Measurements from ENCODE around the gene FAM13C.
"Not testable (repeated sequence)": the region's sequence is repeated elsewhere in the genome, so short reads cannot be mapped to it uniquely, and the experiment has no call there.

Gene FAM13C

GRCh38 chr10:59362144-59362958, at the start of gene FAM13C:
Gene FAM13C (minus strand): TSS chr10:59362549. CDS start chr10:59362460, 89 bp downstream.
- H3K36me3 ChIP-seq (ENCODE audit: insufficient read depth, insufficient read length, low read length): no peaks in the 10 kb centered on the region
- peak; percentile 40 for DNase-seq (ENCODE audit: low read depth, low spot score)
- no peaks in the 10 kb centered on the region for H3K27me3 ChIP-seq (ENCODE audit: insufficient read depth, insufficient read length)
- no peaks in the 10 kb centered on the region for H3K4me1 ChIP-seq (ENCODE audit: insufficient read depth, insufficient read length)
- H3K9ac ChIP-seq (ENCODE audit: insufficient read length, low read depth): peak within 1 kb of the TSS; percentile 72
- H3K9me3 ChIP-seq (ENCODE audit: insufficient read depth, low read length): no peaks in the 10 kb centered on the region
- TF ChIP-seq ZNF274 (IDR thresholded peaks at IDR 0.05; ENCODE audit: low read depth, low read length): no peak
- TF ChIP-seq YY1 (IDR thresholded peaks at IDR 0.05; ENCODE audit: insufficient read depth, insufficient read length): no peak
- TF ChIP-seq SUZ12 (IDR thresholded peaks at IDR 0.05; ENCODE audit: extremely low read depth, insufficient read depth, insufficient read length): no peak
- peak within 1 kb of the TSS; percentile 44 for H3K4me3 ChIP-seq (ENCODE audit: insufficient read length, low read depth)

- Histone ChIP-seq H3K27me3 (ENCODE audit: insufficient read depth, insufficient read length) (no peaks in the 10 kb centered on the region), H3K9ac (ENCODE audit: insufficient read length, low read depth) (no peak overlapping the region), H3K4me1 (ENCODE audit: insufficient read depth, insufficient read length) (no peaks in the 10 kb centered on the region), H3K4me3 (ENCODE audit: insufficient read length, low read depth) (no peak overlapping the region), H3K36me3 (ENCODE audit: insufficient read depth, insufficient read length, low read length) (no peaks in the 10 kb centered on the region), H3K9me3 (ENCODE audit: insufficient read depth, low read length) (no peaks in the 10 kb centered on the region)
- no peak for DNase-seq (ENCODE audit: low read depth, low spot score)
- no peak for TF ChIP-seq ZNF274 (IDR thresholded peaks at IDR 0.05; ENCODE audit: low read depth, low read length)
- TF ChIP-seq SUZ12 (IDR thresholded peaks at IDR 0.05; ENCODE audit: extremely low read depth, insufficient read depth, insufficient read length): no peak
- no peak for TF ChIP-seq YY1 (IDR thresholded peaks at IDR 0.05; ENCODE audit: insufficient read depth, insufficient read length)
Measured at GRCh38 chr10:59405235-59405634, 42.9 kb upstream of the FAM13C start.

- TF ChIP-seq ZNF274 (IDR thresholded peaks at IDR 0.05; ENCODE audit: low read depth, low read length) (no peak), YY1 (IDR thresholded peaks at IDR 0.05; ENCODE audit: insufficient read depth, insufficient read length) (no peak), SUZ12 (IDR thresholded peaks at IDR 0.05; ENCODE audit: extremely low read depth, insufficient read depth, insufficient read length) (no peak)
- Histone ChIP-seq H3K4me1 (ENCODE audit: insufficient read depth, insufficient read length) (no peaks in the 10 kb centered on the region), H3K9ac (ENCODE audit: insufficient read length, low read depth) (no peak overlapping the region), H3K4me3 (ENCODE audit: insufficient read length, low read depth) (no peak overlapping the region), H3K9me3 (ENCODE audit: insufficient read depth, low read length) (no peaks in the 10 kb centered on the region), H3K27me3 (ENCODE audit: insufficient read depth, insufficient read length) (no peaks in the 10 kb centered on the region), H3K36me3 (ENCODE audit: insufficient read depth, insufficient read length, low read length) (no peaks in the 10 kb centered on the region)
- no peak for DNase-seq (ENCODE audit: low read depth, low spot score)
Measured at GRCh38 chr10:59400214-59400613, 37.9 kb upstream of the FAM13C start.

GRCh38 chr10:59399329-59399728, 37.0 kb upstream of the FAM13C start:
- H3K27me3 ChIP-seq (ENCODE audit: insufficient read depth, insufficient read length); H3K9me3 ChIP-seq (ENCODE audit: insufficient read depth, low read length); H3K4me3 ChIP-seq (ENCODE audit: insufficient read length, low read depth); DNase-seq (ENCODE audit: low read depth, low spot score); H3K36me3 ChIP-seq (ENCODE audit: insufficient read depth, insufficient read length, low read length); H3K9ac ChIP-seq (ENCODE audit: insufficient read length, low read depth); H3K4me1 ChIP-seq (ENCODE audit: insufficient read depth, insufficient read length): not testable (repeated sequence)

- TF ChIP-seq ZNF274 (IDR thresholded peaks at IDR 0.05; ENCODE audit: low read depth, low read length): no peak
- TF ChIP-seq SUZ12 (IDR thresholded peaks at IDR 0.05; ENCODE audit: extremely low read depth, insufficient read depth, insufficient read length): no peak
- TF ChIP-seq YY1 (IDR thresholded peaks at IDR 0.05; ENCODE audit: insufficient read depth, insufficient read length): no peak
- H3K36me3 ChIP-seq (ENCODE audit: insufficient read depth, insufficient read length, low read length): no peaks in the 10 kb centered on the region
- DNase-seq (ENCODE audit: low read depth, low spot score): no peak
- H3K4me1 ChIP-seq (ENCODE audit: insufficient read depth, insufficient read length): no peaks in the 10 kb centered on the region
- H3K27me3 ChIP-seq (ENCODE audit: insufficient read depth, insufficient read length): no peaks in the 10 kb centered on the region
- H3K9me3 ChIP-seq (ENCODE audit: insufficient read depth, low read length): no peaks in the 10 kb centered on the region
- no peak overlapping the region for H3K9ac ChIP-seq (ENCODE audit: insufficient read length, low read depth)
- no peak overlapping the region for H3K4me3 ChIP-seq (ENCODE audit: insufficient read length, low read depth)
Measured at GRCh38 chr10:59397961-59398360, 35.6 kb upstream of the FAM13C start.

- no peak overlapping the region for H3K4me3 ChIP-seq (ENCODE audit: insufficient read length, low read depth)
- H3K4me1 ChIP-seq (ENCODE audit: insufficient read depth, insufficient read length): no peaks in the 10 kb centered on the region
- TF ChIP-seq YY1 (IDR thresholded peaks at IDR 0.05; ENCODE audit: insufficient read depth, insufficient read length) (no peak), SUZ12 (IDR thresholded peaks at IDR 0.05; ENCODE audit: extremely low read depth, insufficient read depth, insufficient read length) (no peak), ZNF274 (IDR thresholded peaks at IDR 0.05; ENCODE audit: low read depth, low read length) (no peak)
- H3K9me3 ChIP-seq (ENCODE audit: insufficient read depth, low read length): no peaks in the 10 kb centered on the region
- DNase-seq (ENCODE audit: low read depth, low spot score): no peak
- H3K9ac ChIP-seq (ENCODE audit: insufficient read length, low read depth): no peak overlapping the region
- H3K27me3 ChIP-seq (ENCODE audit: insufficient read depth, insufficient read length): no peaks in the 10 kb centered on the region
- H3K36me3 ChIP-seq (ENCODE audit: insufficient read depth, insufficient read length, low read length): no peaks in the 10 kb centered on the region
Measured at GRCh38 chr10:59395984-59396383, 33.6 kb upstream of the FAM13C start.

- H3K36me3 ChIP-seq (ENCODE audit: insufficient read depth, insufficient read length, low read length): no peaks in the 10 kb centered on the region
- H3K9ac ChIP-seq (ENCODE audit: insufficient read length, low read depth): no peak overlapping the region
- no peak overlapping the region for H3K4me3 ChIP-seq (ENCODE audit: insufficient read length, low read depth)
- DNase-seq (ENCODE audit: low read depth, low spot score): no peak
- H3K27me3 ChIP-seq (ENCODE audit: insufficient read depth, insufficient read length): no peaks in the 10 kb centered on the region
- TF ChIP-seq ZNF274 (IDR thresholded peaks at IDR 0.05; ENCODE audit: low read depth, low read length) (no peak), YY1 (IDR thresholded peaks at IDR 0.05; ENCODE audit: insufficient read depth, insufficient read length) (no peak), SUZ12 (IDR thresholded peaks at IDR 0.05; ENCODE audit: extremely low read depth, insufficient read depth, insufficient read length) (no peak)
- H3K9me3 ChIP-seq (ENCODE audit: insufficient read depth, low read length): no peaks in the 10 kb centered on the region
- H3K4me1 ChIP-seq (ENCODE audit: insufficient read depth, insufficient read length): no peaks in the 10 kb centered on the region
Measured at GRCh38 chr10:59393349-59393748, 31.0 kb upstream of the FAM13C start.
